Endothelial cell of hepatic sinusoid (primary cell): ENCODE data around the gene YIF1A.

Experiments
- in situ Hi-C: cut with HindIII; loops from 2 replicates; pipeline ENCODE4 v1.10.0; 2017; ENCODE audit warnings: low sequenced_read_pairs

YIF1A gene

GRCh38 chr11:66248903-66249302 is 40.0 kb downstream of the YIF1A start:
- in situ Hi-C loops = no loop called here

GRCh38 chr11:66247801-66248200 is 41.1 kb downstream of the YIF1A start:
- in situ Hi-C loops = no loop called here

- in situ Hi-C loops = no loop called here
Measured at GRCh38 chr11:66247295-66247694, 41.6 kb downstream of the YIF1A start.

- in situ Hi-C loops = no loop called here
Measured at GRCh38 chr11:66243782-66244535, 45.0 kb downstream of the YIF1A start.

- in situ Hi-C loops = no loop called here
Measured at GRCh38 chr11:66242095-66242765, 46.7 kb downstream of the YIF1A start.

GRCh38 chr11:66240781-66241136 is 48.2 kb downstream of the YIF1A start:
- in situ Hi-C loops = no loop called here

GRCh38 chr11:66239998-66240780 is 48.8 kb downstream of the YIF1A start:
- in situ Hi-C loops = no loop called here

GRCh38 chr11:66239511-66239910 is 49.4 kb downstream of the YIF1A start:
- in situ Hi-C loops = no loop called here

GRCh38 chr11:66238786-66239413 is 50.0 kb downstream of the YIF1A start:
- in situ Hi-C loops = no loop called here

GRCh38 chr11:66237867-66238266 is 51.1 kb downstream of the YIF1A start:
- in situ Hi-C loops = no loop called here

GRCh38 chr11:66235141-66235540 is 53.8 kb downstream of the YIF1A start:
- in situ Hi-C loops = no loop called here
